ENCODE measurements around the gene FASTK. TPM values are rescaled to one million over a fixed set of nuclear protein-coding genes. Genes with fewer than 3 reads are reported as not detected.

FASTK gene
- total RNA-seq, 1 donor: 86.0 TPM

- TF ChIP-seq CTCF (IDR thresholded peaks at IDR 0.05; ENCODE audit: insufficient read depth, low read length): no peak
- DNase-seq (ENCODE audit: low read depth): no peak
- H3K4me3 ChIP-seq (ENCODE audit: low read depth, low read length): no peak overlapping the region
Observed at GRCh38 chr7:151123158-151123821, 42.7 kb upstream of the FASTK start.

GRCh38 chr7:151122796-151123157, 42.2 kb upstream of the FASTK start:
- no peak for TF ChIP-seq CTCF (IDR thresholded peaks at IDR 0.05; ENCODE audit: insufficient read depth, low read length)

GRCh38 chr7:151122276-151122675, 41.7 kb upstream of the FASTK start:
- no peak overlapping the region for H3K4me3 ChIP-seq (ENCODE audit: low read depth, low read length)
- DNase-seq (ENCODE audit: low read depth): no peak
- TF ChIP-seq CTCF (IDR thresholded peaks at IDR 0.05; ENCODE audit: insufficient read depth, low read length): no peak

More at GRCh38 chr7:151122796-151123157, 42.2 kb upstream of the FASTK start:
- DNase-seq (ENCODE audit: low read depth): no peak
- H3K4me3 ChIP-seq (ENCODE audit: low read depth, low read length): no peak overlapping the region

GRCh38 chr7:151121380-151122170, 41.0 kb upstream of the FASTK start:
- no peak for TF ChIP-seq CTCF (IDR thresholded peaks at IDR 0.05; ENCODE audit: insufficient read depth, low read length)
- no peak overlapping the region for H3K4me3 ChIP-seq (ENCODE audit: low read depth, low read length)
- DNase-seq (ENCODE audit: low read depth): no peak

GRCh38 chr7:151120896-151121295, 40.3 kb upstream of the FASTK start:
- H3K4me3 ChIP-seq (ENCODE audit: low read depth, low read length): no peak overlapping the region
- DNase-seq (ENCODE audit: low read depth): no peak
- no peak for TF ChIP-seq CTCF (IDR thresholded peaks at IDR 0.05; ENCODE audit: insufficient read depth, low read length)

- H3K4me3 ChIP-seq (ENCODE audit: low read depth, low read length): no peak overlapping the region
- no peak for TF ChIP-seq CTCF (IDR thresholded peaks at IDR 0.05; ENCODE audit: insufficient read depth, low read length)
- DNase-seq (ENCODE audit: low read depth): no peak
Observed at GRCh38 chr7:151119902-151120301, 39.3 kb upstream of the FASTK start.

Measured in fibroblast of the aortic adventitia (primary cell).